Measurements from ENCODE around the gene TIMM8A. TPM values are rescaled to one million over a fixed set of nuclear protein-coding genes. Genes with fewer than 3 reads are reported as not detected.

Gene TIMM8A
- total RNA-seq, 2 donors from 2014 or later = 4.5 to 6.3 TPM

DNA sequence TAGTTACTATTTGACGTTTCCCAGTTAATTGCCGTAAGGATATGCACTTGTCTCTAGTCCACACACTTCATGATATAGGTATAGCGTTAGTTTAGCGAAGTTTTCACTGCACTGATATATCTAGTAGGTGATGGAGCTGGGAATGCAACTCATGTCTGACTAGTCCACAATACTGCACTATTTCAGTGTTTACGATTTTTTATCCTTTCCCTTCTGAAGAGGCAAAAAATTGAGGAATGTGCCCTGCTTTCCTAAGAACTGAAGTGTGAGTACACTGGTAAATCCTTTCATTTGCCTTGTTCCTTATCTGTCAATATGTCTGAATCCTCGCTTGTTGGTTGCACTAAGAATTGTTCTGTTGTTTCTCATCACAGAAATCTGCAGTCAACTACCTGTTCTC is 43.3 kb upstream of the TIMM8A start:
- Histone ChIP-seq H3K9me3 (no peaks in the 10 kb centered on the region), H3K4me1 (no peaks in the 10 kb centered on the region), H3K36me3 (no peaks in the 10 kb centered on the region), H3K27me3 (no peaks in the 10 kb centered on the region), H3K27ac (peak overlapping the region in 1 of 2 donors; percentile 71), H3K4me3 (peak overlapping the region; percentile 53 to 56)
- TF ChIP-seq, protein P1, sequence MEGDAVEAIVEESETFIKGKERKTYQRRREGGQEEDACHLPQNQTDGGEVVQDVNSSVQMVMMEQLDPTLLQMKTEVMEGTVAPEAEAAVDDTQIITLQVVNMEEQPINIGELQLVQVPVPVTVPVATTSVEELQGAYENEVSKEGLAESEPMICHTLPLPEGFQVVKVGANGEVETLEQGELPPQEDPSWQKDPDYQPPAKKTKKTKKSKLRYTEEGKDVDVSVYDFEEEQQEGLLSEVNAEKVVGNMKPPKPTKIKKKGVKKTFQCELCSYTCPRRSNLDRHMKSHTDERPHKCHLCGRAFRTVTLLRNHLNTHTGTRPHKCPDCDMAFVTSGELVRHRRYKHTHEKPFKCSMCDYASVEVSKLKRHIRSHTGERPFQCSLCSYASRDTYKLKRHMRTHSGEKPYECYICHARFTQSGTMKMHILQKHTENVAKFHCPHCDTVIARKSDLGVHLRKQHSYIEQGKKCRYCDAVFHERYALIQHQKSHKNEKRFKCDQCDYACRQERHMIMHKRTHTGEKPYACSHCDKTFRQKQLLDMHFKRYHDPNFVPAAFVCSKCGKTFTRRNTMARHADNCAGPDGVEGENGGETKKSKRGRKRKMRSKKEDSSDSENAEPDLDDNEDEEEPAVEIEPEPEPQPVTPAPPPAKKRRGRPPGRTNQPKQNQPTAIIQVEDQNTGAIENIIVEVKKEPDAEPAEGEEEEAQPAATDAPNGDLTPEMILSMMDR (IDR thresholded peaks at IDR 0.05) = no peak
- DNase-seq (ENCODE audit: low spot score) = no peak

GRCh38 chrX:101390664-101391525 is 42.4 kb upstream of the TIMM8A start, which contains the start of gene RPL36A:
RPL36A (plus strand) TSS chrX:101391011; CDS start chrX:101391044, 33 bp downstream.
- Histone ChIP-seq H3K27ac (peak within 1 kb of the TSS; percentile 71 to 74), H3K9me3 (no peaks in the 10 kb centered on the region), H3K36me3 (no peaks in the 10 kb centered on the region), H3K4me3 (peak within 1 kb of the TSS; percentile 53 to 56), H3K27me3 (no peaks in the 10 kb centered on the region), H3K4me1 (no peaks in the 10 kb centered on the region)
- DNase-seq (ENCODE audit: low spot score) = peak; percentile 87
- TF ChIP-seq, protein P1 (IDR thresholded peaks at IDR 0.05) = peak in 1 of 2 donors; percentile 76

DNA sequence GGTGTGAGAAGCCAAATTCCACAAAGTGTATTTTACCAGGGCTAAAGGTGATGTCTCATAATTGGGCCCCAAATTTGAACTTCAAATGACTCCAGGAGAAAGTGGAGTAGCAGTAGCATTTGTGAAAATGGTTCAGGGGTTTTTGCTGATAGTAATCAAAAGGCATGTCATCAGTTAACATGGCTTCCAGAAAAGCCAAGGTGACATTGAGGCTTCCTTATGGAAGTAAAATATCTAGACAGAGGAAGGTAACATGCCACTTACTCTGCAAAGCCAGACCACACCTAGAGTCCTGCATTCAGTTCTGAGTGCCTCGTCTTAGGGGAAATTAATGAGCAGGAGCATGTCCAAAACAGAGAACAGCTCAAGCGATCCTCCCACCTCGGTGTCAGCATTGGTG is 40.1 kb upstream of the TIMM8A start:
- Histone ChIP-seq H3K4me1 (no peaks in the 10 kb centered on the region), H3K36me3 (no peaks in the 10 kb centered on the region), H3K27ac (no peak overlapping the region), H3K9me3 (no peaks in the 10 kb centered on the region), H3K27me3 (no peaks in the 10 kb centered on the region), H3K4me3 (no peak overlapping the region)
- TF ChIP-seq, protein P1 (IDR thresholded peaks at IDR 0.05) = no peak
- no peak for DNase-seq (ENCODE audit: low spot score)

DNA sequence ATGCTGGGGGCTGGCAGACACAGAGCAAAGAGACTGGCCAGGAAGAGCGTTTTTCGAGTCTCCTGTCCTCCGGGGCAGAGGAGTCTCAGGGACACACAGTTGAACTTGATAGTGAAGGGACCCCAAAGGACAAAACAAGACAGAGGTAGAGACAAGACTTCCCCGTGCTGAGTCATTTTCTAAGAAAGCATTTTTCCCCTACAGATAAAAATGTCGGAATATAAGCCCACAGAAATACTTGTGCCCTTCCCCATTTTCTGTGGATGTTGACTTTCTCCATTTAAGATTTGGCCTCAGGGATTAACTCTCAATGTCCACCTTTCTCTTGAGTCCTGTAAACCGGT is 38.0 kb upstream of the TIMM8A start:
- no peak overlapping the region for H3K27ac ChIP-seq
- no peaks in the 10 kb centered on the region for H3K27me3 ChIP-seq
- H3K4me3 ChIP-seq = no peak overlapping the region
- TF ChIP-seq, protein P1 (IDR thresholded peaks at IDR 0.05) = no peak
- H3K4me1 ChIP-seq = no peaks in the 10 kb centered on the region
- DNase-seq (ENCODE audit: low spot score) = no peak
- H3K36me3 ChIP-seq = no peaks in the 10 kb centered on the region
- H3K9me3 ChIP-seq = no peaks in the 10 kb centered on the region

GRCh38 chrX:101385795-101386541 is 37.4 kb upstream of the TIMM8A start, which contains the start of gene BTK:
BTK (minus strand) TSS chrX:101386191; CDS start chrX:101375284, 10,907 bp downstream.
- no peak for DNase-seq (ENCODE audit: low spot score)
- Histone ChIP-seq H3K9me3 (no peaks in the 10 kb centered on the region), H3K27me3 (no peaks in the 10 kb centered on the region), H3K27ac (no peak within 1 kb of the TSS), H3K4me1 (no peaks in the 10 kb centered on the region), H3K4me3 (no peak within 1 kb of the TSS), H3K36me3 (no peaks in the 10 kb centered on the region)
- TF ChIP-seq, protein P1 (IDR thresholded peaks at IDR 0.05) = no peak

All from right atrium auricular region (tissue), 2 donors.